ENCODE measurements around the gene TIMM10. TPM values are rescaled to one million over a fixed set of nuclear protein-coding genes. Genes with fewer than 3 reads are reported as not detected.

TIMM10 gene
- 18.6 and 24.2 TPM in 2 replicates for total RNA-seq

GRCh38 chr11:57530596-57531507 lies at the start of gene TIMM10:
TIMM10 (minus strand) TSS chr11:57530754; CDS start chr11:57530189, 565 bp downstream.

GRCh38 chr11:57567515-57568329 lies 37.2 kb upstream of the TIMM10 start, which contains the start of gene UBE2L6:
UBE2L6 (minus strand) TSS chr11:57567672; CDS start chr11:57567611, 61 bp downstream.

GRCh38 chr11:57536947-57537619 lies 6.5 kb upstream of the TIMM10 start, which contains the start of gene SMTNL1:
SMTNL1 (plus strand) TSS chr11:57537595; CDS start chr11:57542643, 5,048 bp downstream.

GRCh38 chr11:57515332-57516060 lies 15.1 kb downstream of the TIMM10 start, which contains the start of gene SLC43A1:
SLC43A1 (minus strand) TSS chr11:57515702; CDS start chr11:57514111, 1,591 bp downstream.

Other genes with a start within 250 kb of the TIMM10 start
- gene TNKS1BP1, start 205.8 kb downstream of the TIMM10 start, total RNA-seq: 89.9 and 90.3 TPM in 2 replicates
- gene SSRP1, start 194.9 kb downstream of the TIMM10 start, total RNA-seq: 49.5 and 59.6 TPM in 2 replicates
- gene P2RX3, start 192.4 kb downstream of the TIMM10 start, total RNA-seq: not detected in 2 replicates
- gene PRG3, start 149.6 kb downstream of the TIMM10 start, total RNA-seq: not detected in 2 replicates
- 0.26 and 0.73 TPM in 2 replicates for gene PRG2, start 140.1 kb downstream of the TIMM10 start, total RNA-seq
- 18.2 and 21.3 TPM in 2 replicates for gene SLC43A3, start 103.6 kb downstream of the TIMM10 start, total RNA-seq
- gene RTN4RL2, start 70.2 kb downstream of the TIMM10 start, total RNA-seq: 0.13 TPM in 1 of 2 replicates, not detected in the other
- gene SLC43A1, start 15.1 kb downstream of the TIMM10 start, total RNA-seq: 6.3 and 12.7 TPM in 2 replicates
- not detected in 2 replicates for gene SMTNL1, start 6.8 kb upstream of the TIMM10 start, total RNA-seq
- 46.3 and 60.1 TPM in 2 replicates for gene UBE2L6, start 36.9 kb upstream of the TIMM10 start, total RNA-seq
- gene SERPING1, start 66.9 kb upstream of the TIMM10 start, total RNA-seq: 11.6 and 43.9 TPM in 2 replicates
- gene YPEL4, start 119.2 kb upstream of the TIMM10 start, total RNA-seq: 1.2 and 1.8 TPM in 2 replicates
- 11.0 and 13.5 TPM in 2 replicates for gene CLP1, start 127.0 kb upstream of the TIMM10 start, total RNA-seq
- gene ZDHHC5, start 137.4 kb upstream of the TIMM10 start, total RNA-seq: 47.3 and 57.9 TPM in 2 replicates
- 7.9 and 10.4 TPM in 2 replicates for gene MED19, start 181.5 kb upstream of the TIMM10 start, total RNA-seq
- 79.5 and 81.0 TPM in 2 replicates for gene TMX2, start 181.8 kb upstream of the TIMM10 start, total RNA-seq
- gene SELENOH, start 210.7 kb upstream of the TIMM10 start, total RNA-seq: 49.5 and 83.5 TPM in 2 replicates
- not detected in 2 replicates for gene BTBD18, start 221.1 kb upstream of the TIMM10 start, total RNA-seq
- 141 and 145 TPM in 2 replicates for gene CTNND1, start 231.0 kb upstream of the TIMM10 start, total RNA-seq